ENCODE results near the gene TNRC18. TPM values are rescaled to one million over a fixed set of nuclear protein-coding genes. Genes with fewer than 3 reads are reported as not detected.

TNRC18 gene
- total and polyA plus RNA-seq, 4 experiments from 2014 or later, result 0.11 to 48.9 (median 24.5) TPM

DNA sequence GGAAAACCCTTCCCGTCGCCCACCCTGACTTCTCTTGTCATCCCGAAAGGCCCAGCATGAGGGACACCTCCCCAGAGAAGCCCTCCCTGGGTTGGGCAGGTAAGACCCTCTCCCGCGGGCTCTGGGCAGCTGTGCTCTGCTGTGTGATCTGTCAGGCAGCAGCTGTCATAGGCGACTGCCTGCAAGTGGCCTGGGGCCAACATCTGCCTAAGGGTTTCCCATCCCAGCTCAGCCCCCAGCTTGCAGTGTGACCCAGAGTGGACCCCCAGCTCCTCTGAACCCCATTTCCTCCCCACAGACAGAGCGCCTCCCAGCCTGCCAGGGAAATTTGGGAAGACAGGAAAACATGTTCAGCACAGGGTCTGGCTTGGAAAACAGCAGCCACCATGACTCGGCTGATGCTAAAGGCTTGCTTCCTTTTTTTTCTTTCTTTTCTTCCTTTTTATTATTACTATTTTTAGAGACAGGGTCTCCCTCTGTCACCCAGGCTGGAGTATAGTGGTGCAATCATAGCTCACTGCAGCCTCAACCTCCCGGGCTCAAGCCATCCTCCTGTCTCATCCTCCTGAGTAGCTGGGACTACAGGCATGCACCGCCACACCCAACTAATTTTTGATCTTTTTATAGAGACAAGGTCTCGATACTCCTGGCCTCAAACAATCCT is 18.3 kb upstream of the TNRC18 start:
- no peak overlapping the region for H3K4me3 Mint-ChIP-seq
- no peaks in the 10 kb centered on the region for H3K4me1 Mint-ChIP-seq
- POLR2A ChIA-PET (ENCODE audit: partially characterized antibody), result no interaction called here
- H3K27ac Mint-ChIP-seq, result no peak overlapping the region
- no peaks in the 10 kb centered on the region for H3K9me3 ChIP-seq (ENCODE audit: control insufficient read depth in 1 of 2, low read length in 2 of 2)
- H3K9me3 Mint-ChIP-seq, result peaks cover 0 to 3% (median 0%) of the 10 kb centered on the region in 8 donors
- no peak overlapping the region for H3K4me3 ChIP-seq (ENCODE audit: low read length in 2 of 2)
- H3K27me3 Mint-ChIP-seq, result peaks cover 0 to 2% of the 10 kb centered on the region in 2 donors
- no peak for DNase-seq
- no peak overlapping the region for H3K27ac ChIP-seq (ENCODE audit: low read depth, low read length)
- intact Hi-C loops (cut with micrococcal nuclease), result no loop called here
- no peaks in the 10 kb centered on the region for H3K4me1 ChIP-seq (ENCODE audit: insufficient read depth, low read length)
- H3K27me3 ChIP-seq (ENCODE audit: insufficient read depth, low read length), result no peaks in the 10 kb centered on the region
- no peaks in the 10 kb centered on the region for H3K36me3 ChIP-seq (ENCODE audit: insufficient read depth, low read length)
- H3K36me3 Mint-ChIP-seq, result peaks cover 6 to 9% of the 10 kb centered on the region in 2 donors
- CTCF ChIA-PET (ENCODE audit: partially characterized antibody), result interaction anchor here (1.2 kb wide), 1 partner anchor 25 kb away, joined by 3 read pairs; no protein-coding TSS in a partner anchor

DNA sequence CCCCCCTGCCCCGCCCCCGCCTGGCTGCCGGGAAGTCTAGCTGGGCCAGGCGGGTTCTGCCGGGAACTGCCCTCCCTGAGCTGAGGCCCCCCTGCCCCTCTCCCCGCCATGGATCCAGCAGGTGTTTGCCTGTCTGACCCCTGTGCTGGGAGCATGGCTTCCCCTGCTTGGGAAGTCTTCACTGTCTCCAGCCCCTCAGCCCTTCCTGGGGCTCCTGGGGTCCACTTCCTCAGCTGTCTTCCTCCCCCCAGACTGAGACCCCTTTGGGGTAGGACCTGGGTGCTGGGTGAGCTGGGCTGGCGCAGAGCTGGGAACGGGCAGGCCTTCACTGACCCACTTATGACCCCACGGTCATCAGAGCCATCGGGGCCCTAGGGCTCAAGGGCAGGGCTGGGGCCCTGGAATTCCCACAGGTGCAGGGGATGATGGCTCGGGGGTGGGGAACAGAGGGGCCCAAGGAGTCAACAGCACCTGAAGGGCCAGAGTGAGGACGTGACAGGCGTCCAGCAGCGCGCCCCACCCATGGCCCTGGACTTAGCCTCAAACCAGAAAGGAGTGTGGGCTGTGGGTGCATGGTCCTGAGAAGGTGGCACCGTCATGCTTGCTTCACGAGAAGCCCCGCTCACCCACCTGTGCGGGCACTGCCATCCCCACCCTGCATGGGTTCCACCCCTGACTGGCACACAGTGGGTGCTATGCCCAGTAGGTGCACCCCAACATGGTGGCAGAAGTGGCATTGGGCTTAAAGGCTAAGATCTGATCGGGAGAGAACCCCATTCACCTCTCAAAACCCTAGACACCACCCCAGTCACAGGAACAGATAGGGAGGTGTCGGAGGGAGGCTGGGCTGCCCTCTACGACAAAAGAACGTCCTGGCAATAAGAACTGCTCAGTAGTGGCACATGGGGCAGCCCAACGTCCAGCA is 16.2 kb upstream of the TNRC18 start:
- H3K27ac Mint-ChIP-seq, result no peak overlapping the region
- no peak for DNase-seq
- H3K27me3 ChIP-seq (ENCODE audit: insufficient read depth, low read length), result no peaks in the 10 kb centered on the region
- peaks cover 2% of the 10 kb centered on the region in 2 donors for H3K27me3 Mint-ChIP-seq
- POLR2A ChIA-PET (ENCODE audit: partially characterized antibody), result no interaction called here
- H3K27ac ChIP-seq (ENCODE audit: low read depth, low read length), result no peak overlapping the region
- no peak overlapping the region for H3K4me3 Mint-ChIP-seq
- no peak overlapping the region for H3K4me3 ChIP-seq (ENCODE audit: low read length in 2 of 2)
- peaks cover 0 to 3% (median 0%) of the 10 kb centered on the region in 8 donors for H3K9me3 Mint-ChIP-seq
- intact Hi-C loops (cut with micrococcal nuclease), result no loop called here
- H3K4me1 Mint-ChIP-seq, result no peaks in the 10 kb centered on the region
- H3K36me3 ChIP-seq (ENCODE audit: insufficient read depth, low read length), result no peaks in the 10 kb centered on the region
- H3K36me3 Mint-ChIP-seq, result peaks cover 12 to 14% of the 10 kb centered on the region in 2 donors
- CTCF ChIA-PET (ENCODE audit: partially characterized antibody), result interaction anchor here (1.4 kb wide), 1 partner anchor 11 kb away, joined by 4 read pairs; no protein-coding TSS in a partner anchor
- H3K4me1 ChIP-seq (ENCODE audit: insufficient read depth, low read length), result no peaks in the 10 kb centered on the region
- no peaks in the 10 kb centered on the region for H3K9me3 ChIP-seq (ENCODE audit: control insufficient read depth in 1 of 2, low read length in 2 of 2)

DNA sequence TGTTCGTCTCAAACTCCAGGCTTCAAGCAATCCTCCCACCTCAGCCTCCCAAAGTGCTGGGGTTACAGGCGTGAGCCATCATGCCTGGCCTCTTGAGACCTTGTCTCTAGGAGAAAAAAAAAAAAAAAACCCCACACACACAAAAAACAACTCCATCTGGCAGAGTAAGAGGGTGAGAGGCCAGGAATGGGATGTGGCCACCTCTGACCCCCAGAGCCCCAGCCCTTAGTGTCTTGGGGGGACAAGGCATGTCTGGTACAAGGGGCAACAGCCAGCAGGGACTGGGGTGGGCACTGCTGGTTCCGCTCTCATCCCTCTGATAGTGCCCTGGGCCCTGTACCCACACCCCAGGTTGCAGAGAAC is 15.6 kb upstream of the TNRC18 start:
- Mint-ChIP-seq H3K27ac (no peak overlapping the region), H3K4me1 (no peaks in the 10 kb centered on the region), H3K27me3 (peaks cover 2 to 5% of the 10 kb centered on the region in 2 donors), H3K36me3 (peaks cover 12 to 19% of the 10 kb centered on the region in 2 donors), H3K4me3 (no peak overlapping the region), H3K9me3 (peaks cover 0 to 5% (median 0%) of the 10 kb centered on the region in 8 donors)
- H3K27ac ChIP-seq (ENCODE audit: low read depth, low read length), result no peak overlapping the region
- POLR2A ChIA-PET (ENCODE audit: partially characterized antibody), result no interaction called here
- CTCF ChIA-PET (ENCODE audit: partially characterized antibody), result interaction anchor here (1.4 kb wide), 1 partner anchor 12 kb away, joined by 4 read pairs; no protein-coding TSS in a partner anchor
- no peak overlapping the region for H3K4me3 ChIP-seq (ENCODE audit: low read length in 2 of 2)
- H3K9me3 ChIP-seq (ENCODE audit: control insufficient read depth in 1 of 2, low read length in 2 of 2), result no peaks in the 10 kb centered on the region
- H3K4me1 ChIP-seq (ENCODE audit: insufficient read depth, low read length), result no peaks in the 10 kb centered on the region
- no peaks in the 10 kb centered on the region for H3K36me3 ChIP-seq (ENCODE audit: insufficient read depth, low read length)
- no peak for DNase-seq
- intact Hi-C loops (cut with micrococcal nuclease), result no loop called here
- no peaks in the 10 kb centered on the region for H3K27me3 ChIP-seq (ENCODE audit: insufficient read depth, low read length)

DNA sequence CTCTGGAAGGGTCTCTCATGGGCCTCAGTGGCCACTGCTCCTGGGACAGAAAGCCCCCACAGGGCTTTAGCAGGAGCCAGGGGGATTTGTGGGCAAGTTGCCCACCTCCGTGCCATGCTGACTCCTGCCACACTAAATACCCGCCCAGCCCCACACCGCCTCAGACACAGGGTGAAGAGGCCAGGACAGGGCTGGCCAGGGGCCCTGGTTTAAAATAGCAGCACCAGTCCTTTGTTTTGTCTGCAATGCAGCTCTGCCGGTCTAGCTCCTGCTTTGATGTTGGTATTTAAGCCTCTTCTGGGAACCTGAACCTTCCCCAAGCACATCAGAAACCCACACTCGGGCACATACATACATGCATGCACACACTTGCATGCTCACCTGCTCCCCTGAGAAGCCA is 14.4 kb upstream of the TNRC18 start:
- Mint-ChIP-seq H3K4me1 (no peaks in the 10 kb centered on the region), H3K9me3 (peaks cover 0 to 7% (median 1%) of the 10 kb centered on the region in 8 donors), H3K27ac (no peak overlapping the region), H3K4me3 (no peak overlapping the region), H3K27me3 (peaks cover 4 to 10% of the 10 kb centered on the region in 2 donors), H3K36me3 (peaks cover 12 to 23% of the 10 kb centered on the region in 2 donors)
- ChIA-PET POLR2A (ENCODE audit: partially characterized antibody) (no interaction called here), CTCF (ENCODE audit: partially characterized antibody) (no interaction called here)
- no peaks in the 10 kb centered on the region for H3K36me3 ChIP-seq (ENCODE audit: insufficient read depth, low read length)
- H3K4me1 ChIP-seq (ENCODE audit: insufficient read depth, low read length), result no peaks in the 10 kb centered on the region
- no peaks in the 10 kb centered on the region for H3K9me3 ChIP-seq (ENCODE audit: control insufficient read depth in 1 of 2, low read length in 2 of 2)
- DNase-seq, result peak in 1 of 5 donors; percentile 7
- no peak overlapping the region for H3K4me3 ChIP-seq (ENCODE audit: low read length in 2 of 2)
- no peak overlapping the region for H3K27ac ChIP-seq (ENCODE audit: low read depth, low read length)
- intact Hi-C loops (cut with micrococcal nuclease), result no loop called here
- no peaks in the 10 kb centered on the region for H3K27me3 ChIP-seq (ENCODE audit: insufficient read depth, low read length)

DNA sequence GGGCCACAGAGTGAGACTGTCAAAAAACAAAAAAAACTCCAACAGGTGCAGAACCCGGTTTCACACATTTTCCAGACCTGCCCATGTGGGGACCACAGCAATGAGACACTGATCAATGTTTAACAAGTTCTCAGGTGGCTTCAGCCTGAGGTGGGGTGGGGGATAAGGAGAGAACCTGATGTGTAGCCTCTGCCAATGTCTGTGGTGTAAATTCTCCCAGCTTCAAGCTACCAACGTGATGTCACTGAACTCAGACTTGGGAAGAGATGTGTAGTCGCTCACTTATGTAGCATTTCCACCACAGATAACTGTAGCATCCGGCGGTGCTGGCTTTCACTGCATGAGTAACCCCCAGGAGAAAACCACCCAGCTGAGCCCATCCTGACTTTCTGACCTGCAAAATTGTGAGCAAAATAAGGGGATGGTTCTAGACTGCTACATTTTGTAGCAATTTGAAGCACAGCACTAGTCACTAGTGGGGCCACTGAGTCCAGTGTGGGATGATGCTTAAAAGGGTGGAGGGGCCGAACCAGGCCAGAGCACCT is 13.8 kb upstream of the TNRC18 start:
- Mint-ChIP-seq H3K27ac (no peak overlapping the region), H3K4me1 (no peaks in the 10 kb centered on the region), H3K36me3 (peaks cover 12 to 23% of the 10 kb centered on the region in 2 donors), H3K9me3 (peaks cover 0 to 7% (median 2%) of the 10 kb centered on the region in 8 donors), H3K27me3 (peaks cover 4 to 13% of the 10 kb centered on the region in 2 donors), H3K4me3 (no peak overlapping the region)
- ChIA-PET CTCF (ENCODE audit: partially characterized antibody) (interaction anchor here (1.0 to 1.2 kb wide), 2 partner anchors 28 to 41 kb away, joined by 3 read pairs; no protein-coding TSS in a partner anchor), POLR2A (ENCODE audit: partially characterized antibody) (interaction anchor here (1.1 kb wide), 1 partner anchor 41 kb away, joined by 4 read pairs; no protein-coding TSS in a partner anchor)
- intact Hi-C loops (cut with micrococcal nuclease), result no loop called here
- no peak for DNase-seq
- no peak overlapping the region for H3K4me3 ChIP-seq (ENCODE audit: low read length in 2 of 2)
- H3K9me3 ChIP-seq (ENCODE audit: control insufficient read depth in 1 of 2, low read length in 2 of 2), result no peaks in the 10 kb centered on the region
- no peaks in the 10 kb centered on the region for H3K27me3 ChIP-seq (ENCODE audit: insufficient read depth, low read length)
- H3K36me3 ChIP-seq (ENCODE audit: insufficient read depth, low read length), result no peaks in the 10 kb centered on the region
- no peak overlapping the region for H3K27ac ChIP-seq (ENCODE audit: low read depth, low read length)
- H3K4me1 ChIP-seq (ENCODE audit: insufficient read depth, low read length), result no peaks in the 10 kb centered on the region

DNA sequence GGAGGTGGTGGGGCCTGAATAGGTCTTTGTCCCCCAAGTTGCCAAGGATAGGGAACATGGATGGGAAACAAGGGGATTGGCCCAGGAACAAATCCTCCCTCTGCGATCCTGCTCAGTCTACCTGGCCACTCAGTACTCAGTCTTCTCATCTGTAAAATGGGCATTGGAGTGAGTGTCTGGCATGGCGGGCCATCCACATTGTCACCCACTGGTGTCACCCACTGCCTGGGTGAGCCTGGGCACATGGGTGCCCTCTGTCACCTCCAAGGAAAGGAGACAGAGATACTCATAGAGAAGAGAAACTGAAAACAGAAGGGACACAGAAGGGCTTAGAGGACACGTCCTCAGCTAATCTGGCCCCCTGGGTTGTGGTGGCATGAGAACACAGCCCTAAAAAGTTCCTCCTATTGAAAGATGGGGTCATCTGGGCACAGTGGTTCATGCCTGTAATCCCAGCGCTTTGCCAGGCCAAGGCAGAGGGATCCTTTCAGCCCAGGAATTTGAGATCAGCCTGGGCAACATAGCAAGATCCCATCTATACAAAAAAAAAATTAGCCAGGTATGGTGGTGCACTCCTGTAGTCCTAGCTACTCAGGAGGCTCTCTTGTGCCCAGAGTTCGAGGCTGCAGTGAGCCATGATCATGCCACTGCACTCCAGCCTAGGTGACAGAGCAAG is 12.5 kb upstream of the TNRC18 start:
- Mint-ChIP-seq H3K36me3 (peaks cover 12 to 23% of the 10 kb centered on the region in 2 donors), H3K27ac (no peak overlapping the region)

More for the DNA sequence above, 12.5 kb upstream of the TNRC18 start:
- intact Hi-C loops (cut with micrococcal nuclease), result no loop called here
- POLR2A ChIA-PET (ENCODE audit: partially characterized antibody), result interaction anchor here (1.1 kb wide), 1 partner anchor 40 kb away, joined by 4 read pairs; no protein-coding TSS in a partner anchor
- H3K4me1 Mint-ChIP-seq, result peaks cover 0 to 5% (median 0%) of the 10 kb centered on the region in 4 donors
- Histone ChIP-seq H3K9me3 (ENCODE audit: control insufficient read depth in 1 of 2, low read length in 2 of 2) (no peaks in the 10 kb centered on the region), H3K4me1 (ENCODE audit: insufficient read depth, low read length) (no peaks in the 10 kb centered on the region), H3K27me3 (ENCODE audit: insufficient read depth, low read length) (no peaks in the 10 kb centered on the region), H3K36me3 (ENCODE audit: insufficient read depth, low read length) (no peaks in the 10 kb centered on the region), H3K27ac (ENCODE audit: low read depth, low read length) (no peak overlapping the region), H3K4me3 (ENCODE audit: low read length in 2 of 2) (no peak overlapping the region)
- H3K27me3 Mint-ChIP-seq, result peaks cover 10 to 23% of the 10 kb centered on the region in 2 donors
- peak in 1 of 5 donors; percentile 6 for DNase-seq
- CTCF ChIA-PET (ENCODE audit: partially characterized antibody), result interaction anchor here (1.0 to 1.2 kb wide), 2 partner anchors 26 to 40 kb away, joined by 3 read pairs; no protein-coding TSS in a partner anchor
- no peak overlapping the region for H3K4me3 Mint-ChIP-seq
- H3K9me3 Mint-ChIP-seq, result peaks cover 0 to 10% (median 2%) of the 10 kb centered on the region in 8 donors

Data from CD4-positive, alpha-beta memory T cell (primary cell).